Measurements from ENCODE around the gene ATP6V0B. TPM values are rescaled to one million over a fixed set of nuclear protein-coding genes. Genes with fewer than 3 reads are reported as not detected.

ATP6V0B gene
- total RNA-seq, 1 donor from 2014 or later, result 129 TPM

DNA sequence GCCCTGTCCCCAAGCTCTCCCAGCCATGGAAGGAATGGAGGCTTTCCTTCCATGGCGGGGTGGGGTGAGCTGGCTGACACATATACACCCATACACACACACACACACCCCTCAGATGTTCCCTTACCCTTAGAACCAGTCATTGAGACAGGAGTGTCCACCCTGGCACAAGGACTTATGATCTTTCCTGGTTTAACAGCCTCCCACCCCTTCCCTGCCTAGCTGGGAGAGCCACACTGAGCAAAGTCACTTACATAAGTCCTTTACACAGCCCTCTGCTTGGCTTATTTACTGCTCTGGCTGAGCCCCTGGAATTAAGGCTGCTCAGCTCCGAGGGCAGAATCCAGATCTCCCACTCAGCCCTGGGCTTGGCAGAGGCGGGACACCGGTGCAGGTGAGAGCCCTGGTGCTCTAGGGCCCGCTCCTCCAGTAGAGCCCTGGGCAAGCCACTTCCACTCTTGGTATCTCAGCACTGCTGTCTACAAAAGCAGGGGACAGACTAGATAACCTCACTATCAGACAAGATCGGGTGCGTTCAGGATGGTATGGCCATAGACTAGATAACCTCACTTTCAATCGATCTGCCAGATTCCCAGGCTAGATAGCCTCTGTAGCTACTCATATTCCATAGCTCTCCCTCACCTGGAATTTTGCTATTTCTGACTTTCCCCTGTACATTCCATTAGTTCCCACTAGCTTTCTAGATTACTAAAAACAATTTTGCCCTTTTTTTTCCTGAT lies 39.8 kb downstream of the ATP6V0B start:
- Mint-ChIP-seq H3K27me3 (ENCODE audit: low read depth) (no peaks in the 10 kb centered on the region), H3K9me3 (no peaks in the 10 kb centered on the region), H3K27ac (ENCODE audit: unreplicated experiment) (peak overlapping the region; percentile 47), H3K4me3 (no peak overlapping the region), H3K4me1 (peaks cover 50% of the 10 kb centered on the region), H3K36me3 (ENCODE audit: low read depth) (no peaks in the 10 kb centered on the region)
- no peak for DNase-seq (ENCODE audit: low read depth, low spot score)
- no peak for TF ChIP-seq CTCF (conservative IDR thresholded peaks at IDR 0.05)

DNA sequence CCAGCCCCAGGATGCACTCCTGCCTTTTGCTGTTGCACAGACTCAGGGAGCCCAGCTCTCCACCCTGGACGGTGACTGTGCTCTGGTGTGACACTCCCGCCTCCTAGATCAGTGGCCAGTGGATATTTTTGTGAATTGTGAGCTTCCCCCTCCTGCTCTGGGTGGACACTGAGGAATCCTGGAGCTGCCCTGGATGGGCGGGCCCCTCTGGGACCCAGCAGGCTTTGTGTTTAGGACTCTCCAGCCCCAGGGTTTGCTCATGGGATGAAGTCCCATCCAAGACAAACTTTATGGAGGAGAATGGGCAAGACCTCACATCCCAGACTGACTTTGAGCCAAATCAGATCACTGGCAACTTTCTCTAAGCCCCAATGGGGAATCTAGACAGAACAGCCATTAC lies 40.4 kb downstream of the ATP6V0B start:
- Mint-ChIP-seq H3K36me3 (ENCODE audit: low read depth) (no peaks in the 10 kb centered on the region), H3K4me1 (peaks cover 56% of the 10 kb centered on the region), H3K4me3 (no peak overlapping the region), H3K27ac (ENCODE audit: unreplicated experiment) (peak overlapping the region; percentile 43), H3K9me3 (no peaks in the 10 kb centered on the region), H3K27me3 (ENCODE audit: low read depth) (no peaks in the 10 kb centered on the region)
- TF ChIP-seq CTCF (conservative IDR thresholded peaks at IDR 0.05), result no peak
- DNase-seq (ENCODE audit: low read depth, low spot score), result no peak

DNA sequence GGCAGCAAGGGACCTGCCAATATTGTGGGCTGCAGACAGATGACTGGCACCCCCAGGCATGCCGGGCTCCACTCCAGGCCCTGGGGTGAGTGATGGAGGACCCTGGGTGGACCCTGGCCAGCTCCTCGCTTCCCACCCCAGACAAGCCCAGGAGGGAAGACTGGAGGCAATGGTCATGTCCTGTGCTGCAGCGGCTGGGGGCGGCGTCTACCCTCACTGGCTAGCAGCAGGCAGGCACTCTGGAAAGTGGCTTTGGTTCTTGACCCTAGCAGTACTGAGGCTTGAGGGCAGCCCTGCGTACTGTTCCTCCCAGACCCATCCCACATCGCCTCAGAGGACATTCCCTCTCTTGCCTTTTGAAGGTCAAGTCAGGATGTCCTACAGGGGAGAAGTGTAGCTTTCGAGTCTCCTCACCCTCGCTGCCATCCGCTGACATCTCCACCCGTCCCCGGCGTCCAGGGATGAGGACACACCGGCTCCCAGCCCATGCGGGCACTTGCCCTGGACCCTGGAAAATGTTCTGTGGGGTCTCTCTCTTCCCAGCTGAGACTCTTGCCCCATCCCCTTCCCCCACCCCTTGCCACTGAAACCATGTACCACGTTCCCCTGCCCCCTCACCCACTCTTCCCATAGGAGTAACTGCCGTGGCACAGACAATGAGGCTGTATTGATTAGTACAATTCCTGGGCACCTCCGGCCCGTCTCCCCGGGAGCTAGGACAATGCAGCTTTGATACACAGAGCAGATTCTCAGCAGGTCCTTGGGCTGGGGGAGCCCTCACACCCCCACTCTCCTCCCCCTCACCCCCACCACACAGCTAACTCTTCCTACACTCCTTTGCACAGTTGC lies 41.5 kb downstream of the ATP6V0B start:
- Mint-ChIP-seq H3K27me3 (ENCODE audit: low read depth) (no peaks in the 10 kb centered on the region), H3K4me1 (peaks cover 56% of the 10 kb centered on the region), H3K36me3 (ENCODE audit: low read depth) (no peaks in the 10 kb centered on the region), H3K9me3 (no peaks in the 10 kb centered on the region), H3K27ac (ENCODE audit: unreplicated experiment) (peak overlapping the region; percentile 88), H3K4me3 (peak overlapping the region; percentile 68)
- DNase-seq (ENCODE audit: low read depth, low spot score), result no peak
- TF ChIP-seq CTCF (conservative IDR thresholded peaks at IDR 0.05), result no peak

DNA sequence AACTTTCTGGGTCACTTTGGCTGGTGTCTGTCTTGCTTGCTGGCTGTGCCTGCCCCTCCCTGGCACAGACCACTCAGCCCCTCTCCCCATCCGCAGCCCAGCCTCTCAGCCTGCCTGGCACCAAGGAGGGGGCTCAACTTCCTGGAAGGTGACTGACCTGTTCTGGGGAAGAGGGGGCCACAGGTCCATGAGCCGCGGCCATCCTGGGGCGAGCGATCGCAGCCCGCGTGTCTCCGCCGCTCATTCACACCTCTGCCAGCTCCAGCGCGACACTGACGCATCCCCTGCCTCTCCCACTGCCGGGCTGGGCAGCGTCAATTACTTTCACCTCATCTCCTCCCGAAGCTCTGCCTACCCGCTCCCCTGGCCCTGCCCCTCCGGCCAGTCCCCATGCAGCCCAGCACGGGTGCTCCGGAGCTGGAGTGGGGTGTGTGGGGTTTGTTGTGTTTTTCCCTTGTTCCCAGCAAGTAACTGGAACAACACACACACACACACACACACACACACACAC lies 42.2 kb downstream of the ATP6V0B start:
- Mint-ChIP-seq H3K9me3 (no peaks in the 10 kb centered on the region), H3K27me3 (ENCODE audit: low read depth) (no peaks in the 10 kb centered on the region), H3K4me1 (peaks cover 49% of the 10 kb centered on the region), H3K4me3 (peak overlapping the region; percentile 68), H3K36me3 (ENCODE audit: low read depth) (no peaks in the 10 kb centered on the region), H3K27ac (ENCODE audit: unreplicated experiment) (peak overlapping the region; percentile 88)
- TF ChIP-seq CTCF (conservative IDR thresholded peaks at IDR 0.05), result no peak
- no peak for DNase-seq (ENCODE audit: low read depth, low spot score)

GRCh38 chr1:44019466-44019948 lies 44.7 kb downstream of the ATP6V0B start:
- no peaks in the 10 kb centered on the region for H3K9me3 Mint-ChIP-seq
- peaks cover 31% of the 10 kb centered on the region for H3K4me1 Mint-ChIP-seq
- H3K27me3 Mint-ChIP-seq (ENCODE audit: low read depth), result no peaks in the 10 kb centered on the region
- peak overlapping the region; percentile 35 for H3K27ac Mint-ChIP-seq (ENCODE audit: unreplicated experiment)
- no peak overlapping the region for H3K4me3 Mint-ChIP-seq
- no peaks in the 10 kb centered on the region for H3K36me3 Mint-ChIP-seq (ENCODE audit: low read depth)
- TF ChIP-seq CTCF (conservative IDR thresholded peaks at IDR 0.05), result no peak
- DNase-seq (ENCODE audit: low read depth, low spot score), result no peak

Measured in neural crest cell (in vitro differentiated cells).